KMS-11 (cell line): Measurements from ENCODE around the gene P2RX3.

Experiments used
- H2AFZ ChIP-seq: fragments of 200-600 bp; sonication (generic); 2 replicates; pipeline ENCODE4 v1.6.1; 2016; ENCODE audit warnings: antibody characterized with exemption, mixed run types, low read depth
- H3K27ac ChIP-seq: fragments of 200-600 bp; sonication (generic); 2 replicates; pipeline ENCODE4 v1.6.1; 2016; ENCODE audit warnings: mild to moderate bottlenecking, mixed run types
- H3K27me3 ChIP-seq: fragments of 200-600 bp; sonication (generic); 2 replicates; pipeline ENCODE4 v1.6.1; 2017; ENCODE audit warnings: mild to moderate bottlenecking, low read depth, mixed run types, moderate library complexity; ENCODE audit not compliant: insufficient read depth
- H3K36me3 ChIP-seq: fragments of 200-600 bp; sonication (generic); 2 replicates; pipeline ENCODE4 v1.6.1; 2017; ENCODE audit warnings: mild to moderate bottlenecking, mixed run types; ENCODE audit not compliant: insufficient read depth
- H3K4me1 ChIP-seq: fragments of 200-600 bp; sonication (generic); 2 replicates; pipeline ENCODE4 v1.6.1; 2016; ENCODE audit warnings: mild to moderate bottlenecking, low read depth, mixed run types; ENCODE audit not compliant: poor library complexity, severe bottlenecking
- H3K4me2 ChIP-seq: fragments of 200-600 bp; sonication (generic); 2 replicates; pipeline ENCODE4 v1.7.0; 2016; ENCODE audit warnings: mild to moderate bottlenecking, mixed run types
- H3K4me3 ChIP-seq: fragments of 200-600 bp; sonication (generic); IDR thresholded peaks from 2 replicates; pipeline ENCODE4 v1.6.1; 2017; ENCODE audit warnings: low read depth, low read length, mixed read lengths; ENCODE audit not compliant: insufficient read depth
- H3K79me2 ChIP-seq: fragments of 200-600 bp; sonication (generic); 2 replicates; pipeline ENCODE4 v1.6.1; 2016; ENCODE audit warnings: low read depth, mixed run types; ENCODE audit not compliant: insufficient read depth
- H3K9ac ChIP-seq: fragments of 200-600 bp; sonication (generic); 2 replicates; pipeline ENCODE4 v1.6.1; 2016; ENCODE audit warnings: mild to moderate bottlenecking, mixed run types
- H4K20me1 ChIP-seq: fragments of 200-600 bp; sonication (generic); 2 replicates; pipeline ENCODE4 v1.6.1; 2016; ENCODE audit warnings: mild to moderate bottlenecking, mixed run types; ENCODE audit not compliant: insufficient read depth
- TF ChIP-seq, protein P1 (sequence below): fragments of 200-600 bp; sonication (generic); conservative IDR thresholded peaks from 2 replicates; pipeline ENCODE4 v1.6.1; 2017; ENCODE audit warnings: low read depth, mild to moderate bottlenecking, antibody characterized with exemption, low read length, moderate library complexity, mixed read lengths

The P2RX3 gene

DNA sequence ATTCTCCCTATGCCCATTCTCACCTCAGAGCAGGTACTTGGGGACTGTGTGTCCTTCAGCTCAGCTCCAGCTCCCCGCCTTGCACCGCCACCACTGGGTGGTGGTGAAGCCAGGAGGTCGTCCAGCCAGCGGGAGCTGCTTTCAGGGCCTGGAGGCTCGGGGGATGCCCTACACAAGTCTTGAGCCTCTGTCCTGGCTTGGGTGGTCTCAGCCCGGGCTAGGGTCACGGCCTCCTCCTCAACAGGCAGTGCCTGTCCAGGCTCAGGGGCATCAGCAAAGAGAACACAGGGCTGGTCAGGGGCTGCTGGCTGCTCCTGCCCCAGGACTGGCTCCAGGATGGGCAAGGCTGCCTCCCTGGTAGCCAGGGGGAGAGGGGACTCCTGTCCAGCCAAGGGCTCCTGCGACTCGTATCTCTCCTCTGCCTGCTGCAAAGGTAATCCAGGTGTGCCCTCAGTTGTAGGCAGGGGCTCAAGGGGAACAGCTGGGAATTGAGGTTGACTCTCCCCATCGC lies 25.6 kb upstream of the P2RX3 start:
- no peaks in the 10 kb centered on the region for H3K27me3 ChIP-seq
- no peak overlapping the region for H3K4me2 ChIP-seq
- no peak overlapping the region for H3K27ac ChIP-seq
- TF ChIP-seq, protein P1, sequence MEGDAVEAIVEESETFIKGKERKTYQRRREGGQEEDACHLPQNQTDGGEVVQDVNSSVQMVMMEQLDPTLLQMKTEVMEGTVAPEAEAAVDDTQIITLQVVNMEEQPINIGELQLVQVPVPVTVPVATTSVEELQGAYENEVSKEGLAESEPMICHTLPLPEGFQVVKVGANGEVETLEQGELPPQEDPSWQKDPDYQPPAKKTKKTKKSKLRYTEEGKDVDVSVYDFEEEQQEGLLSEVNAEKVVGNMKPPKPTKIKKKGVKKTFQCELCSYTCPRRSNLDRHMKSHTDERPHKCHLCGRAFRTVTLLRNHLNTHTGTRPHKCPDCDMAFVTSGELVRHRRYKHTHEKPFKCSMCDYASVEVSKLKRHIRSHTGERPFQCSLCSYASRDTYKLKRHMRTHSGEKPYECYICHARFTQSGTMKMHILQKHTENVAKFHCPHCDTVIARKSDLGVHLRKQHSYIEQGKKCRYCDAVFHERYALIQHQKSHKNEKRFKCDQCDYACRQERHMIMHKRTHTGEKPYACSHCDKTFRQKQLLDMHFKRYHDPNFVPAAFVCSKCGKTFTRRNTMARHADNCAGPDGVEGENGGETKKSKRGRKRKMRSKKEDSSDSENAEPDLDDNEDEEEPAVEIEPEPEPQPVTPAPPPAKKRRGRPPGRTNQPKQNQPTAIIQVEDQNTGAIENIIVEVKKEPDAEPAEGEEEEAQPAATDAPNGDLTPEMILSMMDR: no peak
- H3K79me2 ChIP-seq: no peaks in the 10 kb centered on the region
- H3K9ac ChIP-seq: no peak overlapping the region
- H3K4me1 ChIP-seq: no peaks in the 10 kb centered on the region
- H2AFZ ChIP-seq: no peak overlapping the region
- H3K4me3 ChIP-seq: no peak overlapping the region
- H4K20me1 ChIP-seq: no peaks in the 10 kb centered on the region
- no peaks in the 10 kb centered on the region for H3K36me3 ChIP-seq

DNA sequence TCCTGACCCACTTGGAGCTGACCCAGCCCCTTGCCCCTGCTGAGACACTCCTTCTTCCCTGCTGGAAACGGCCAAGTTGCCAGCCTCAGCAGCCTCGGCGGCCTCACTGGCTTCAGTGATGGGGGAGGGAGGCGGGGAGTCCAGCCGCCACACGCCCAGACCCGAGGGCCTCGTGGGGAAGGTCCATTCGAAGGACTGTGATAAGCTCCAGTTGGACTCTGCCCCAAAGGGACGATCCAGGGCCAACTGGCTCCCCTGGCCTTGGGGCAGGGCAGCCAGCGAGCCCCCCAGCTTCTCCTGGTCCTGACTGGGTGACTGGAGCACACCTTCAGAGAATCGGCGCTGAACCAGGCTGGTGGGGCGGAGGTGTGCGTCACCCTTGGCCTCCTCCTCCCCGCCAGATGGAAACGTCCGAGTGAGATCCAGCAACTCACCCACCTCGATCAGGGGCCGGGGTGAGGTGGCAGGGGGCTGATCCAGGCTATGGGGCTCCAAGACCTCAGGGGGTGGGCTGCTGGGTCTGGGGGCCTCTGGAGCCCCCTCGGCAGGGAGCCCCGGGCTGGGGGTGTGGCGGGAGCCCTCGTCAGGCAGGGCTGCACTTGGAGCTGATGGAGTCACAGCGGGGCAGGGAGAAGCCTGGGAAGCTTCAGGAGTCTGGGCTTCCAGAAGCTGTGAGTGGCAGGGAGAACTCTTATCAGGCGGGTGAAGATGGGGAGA lies 24.9 kb upstream of the P2RX3 start:
- Histone ChIP-seq H3K27ac (no peak overlapping the region), H3K36me3 (no peaks in the 10 kb centered on the region)

DNA sequence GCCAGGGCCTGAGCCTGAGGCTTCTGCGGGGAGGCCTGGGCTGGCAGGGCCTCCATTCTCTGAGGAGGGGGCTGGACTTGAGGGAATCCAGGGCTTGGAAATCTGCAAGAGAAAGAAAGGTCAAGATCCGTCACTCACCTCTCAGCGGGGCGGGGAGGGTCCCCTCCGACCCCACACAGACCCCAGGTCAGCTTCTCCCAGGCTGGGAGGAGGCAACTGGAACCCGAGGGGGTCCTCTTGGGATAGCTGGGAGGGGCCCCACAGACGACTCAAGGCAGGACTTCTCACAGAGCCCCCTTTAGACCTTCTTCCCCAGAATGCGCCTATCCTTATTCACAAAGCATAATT lies 24.4 kb upstream of the P2RX3 start:
- H3K4me3 ChIP-seq: no peak overlapping the region
- H3K4me1 ChIP-seq: no peaks in the 10 kb centered on the region
- H2AFZ ChIP-seq: no peak overlapping the region
- H3K27me3 ChIP-seq: no peaks in the 10 kb centered on the region
- no peaks in the 10 kb centered on the region for H3K79me2 ChIP-seq
- no peak overlapping the region for H3K27ac ChIP-seq
- H3K9ac ChIP-seq: no peak overlapping the region
- no peak overlapping the region for H3K4me2 ChIP-seq
- TF ChIP-seq, protein P1: no peak
- H3K36me3 ChIP-seq: no peaks in the 10 kb centered on the region
- H4K20me1 ChIP-seq: no peaks in the 10 kb centered on the region

More for the DNA sequence above, 24.9 kb upstream of the P2RX3 start:
- no peaks in the 10 kb centered on the region for H3K4me1 ChIP-seq
- no peak overlapping the region for H3K4me3 ChIP-seq
- TF ChIP-seq, protein P1: no peak
- H3K27me3 ChIP-seq: no peaks in the 10 kb centered on the region
- H3K79me2 ChIP-seq: no peaks in the 10 kb centered on the region
- H3K9ac ChIP-seq: no peak overlapping the region
- no peak overlapping the region for H3K4me2 ChIP-seq
- no peaks in the 10 kb centered on the region for H4K20me1 ChIP-seq
- H2AFZ ChIP-seq: no peak overlapping the region

DNA sequence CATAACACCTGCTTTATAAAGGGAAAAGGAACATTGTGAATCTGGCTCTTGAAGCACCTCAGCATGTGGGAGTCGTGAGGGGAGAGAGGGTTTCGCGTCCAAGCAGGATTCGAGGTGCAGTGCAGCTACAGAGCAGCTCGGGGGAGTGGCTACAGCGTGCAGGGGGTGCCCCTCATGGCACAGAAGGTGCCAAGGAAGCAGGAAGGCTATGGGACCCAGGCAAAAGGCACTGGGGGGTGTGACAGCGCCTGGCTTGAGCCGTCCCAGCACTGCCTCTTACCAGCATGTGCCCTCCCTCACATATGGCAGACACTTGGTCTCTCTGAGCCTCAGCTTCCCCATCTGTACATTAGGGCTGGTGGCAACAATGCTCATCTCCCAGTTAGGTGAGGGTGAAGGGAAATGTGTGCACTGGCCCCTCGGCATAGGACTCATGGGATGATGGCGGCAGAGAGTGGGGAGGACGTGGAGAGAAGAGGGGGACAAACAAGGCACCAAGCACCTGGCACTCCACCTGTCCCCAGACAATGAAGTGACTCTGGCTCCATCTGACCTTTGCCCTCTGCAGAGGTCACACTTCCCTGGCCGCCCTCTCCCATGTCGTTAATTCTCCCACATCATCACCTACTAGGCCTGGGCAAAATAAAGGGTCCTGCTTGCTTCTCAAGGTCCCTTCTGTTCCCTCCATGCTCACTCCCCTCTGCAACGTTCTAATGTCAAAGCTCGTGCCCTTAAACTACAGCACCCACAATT lies 23.8 kb upstream of the P2RX3 start:
- Histone ChIP-seq H3K9ac (no peak overlapping the region), H3K36me3 (no peaks in the 10 kb centered on the region), H3K4me1 (no peaks in the 10 kb centered on the region), H3K27ac (no peak overlapping the region), H3K79me2 (no peaks in the 10 kb centered on the region), H3K27me3 (no peaks in the 10 kb centered on the region), H4K20me1 (no peaks in the 10 kb centered on the region), H3K4me3 (no peak overlapping the region), H2AFZ (no peak overlapping the region), H3K4me2 (no peak overlapping the region)
- TF ChIP-seq, protein P1: no peak
